ENCODE results near the gene DBNDD1.
"Not testable (repeated sequence)": the region's sequence is repeated elsewhere in the genome, so short reads cannot be mapped to it uniquely, and the experiment has no call there.

DBNDD1 gene

DNA sequence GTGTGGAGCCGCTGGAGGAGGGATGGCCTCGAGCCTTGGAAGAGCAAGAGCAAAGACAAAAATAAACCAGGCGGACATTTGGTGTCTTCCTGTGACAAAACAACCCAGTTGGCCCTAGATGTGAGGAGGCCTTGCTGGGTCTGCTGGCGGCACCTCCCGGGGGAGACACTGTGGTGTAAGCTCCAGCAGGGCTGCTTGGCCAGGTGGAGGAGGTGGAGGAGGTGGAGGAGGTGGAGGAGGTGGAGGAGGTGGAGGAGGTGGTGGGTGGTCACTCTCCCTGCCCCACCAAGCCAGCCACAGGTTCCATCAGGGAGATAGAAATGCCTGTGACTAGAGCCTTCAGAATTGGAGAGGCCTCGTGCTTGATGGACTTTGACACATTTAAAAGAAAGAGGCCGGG lies 32.1 kb downstream of the DBNDD1 start:
- no peak for DNase-seq (ENCODE audit: low read depth)

- DNase-seq (ENCODE audit: low read depth) = no peak
These were observed 32.7 kb downstream of the DBNDD1 start for GRCh38 chr16:89986600-89986999.

GRCh38 chr16:89985219-89985618 lies 34.0 kb downstream of the DBNDD1 start:
- DNase-seq (ENCODE audit: low read depth) = no peak

- no peak for DNase-seq (ENCODE audit: low read depth)
These were observed 35.0 kb downstream of the DBNDD1 start for GRCh38 chr16:89984216-89984615.

GRCh38 chr16:89983536-89983935 lies 35.7 kb downstream of the DBNDD1 start:
- DNase-seq (ENCODE audit: low read depth) = no peak

GRCh38 chr16:89982318-89982717 lies 36.9 kb downstream of the DBNDD1 start:
- DNase-seq (ENCODE audit: low read depth) = no peak

GRCh38 chr16:89981414-89981813 lies 37.8 kb downstream of the DBNDD1 start:
- no peak for DNase-seq (ENCODE audit: low read depth)

DNA sequence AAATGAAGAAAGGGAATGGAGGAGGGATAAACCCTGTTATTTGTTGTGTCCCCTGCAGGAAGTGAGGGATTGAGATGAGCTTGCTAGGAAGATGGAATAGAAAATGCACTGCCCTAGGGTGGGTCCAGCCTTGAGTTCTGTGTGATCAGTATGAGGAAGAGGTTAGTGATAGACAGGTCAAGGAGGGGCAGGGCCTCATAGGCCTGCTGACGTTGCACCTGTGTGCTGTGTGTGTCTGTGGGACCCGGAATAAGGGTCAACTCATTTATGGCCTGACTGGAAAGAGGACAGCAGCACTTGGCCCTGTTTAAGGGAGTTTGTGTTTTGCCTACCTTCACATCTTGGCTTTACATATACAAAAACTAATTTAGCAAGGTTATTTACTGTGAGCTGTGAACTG lies 44.4 kb downstream of the DBNDD1 start:
- DNase-seq (ENCODE audit: low read depth) = no peak

GRCh38 chr16:89973654-89974335 lies 45.5 kb downstream of the DBNDD1 start:
- no peak for DNase-seq (ENCODE audit: low read depth)

- DNase-seq (ENCODE audit: low read depth) = no peak
These were observed 46.0 kb downstream of the DBNDD1 start for GRCh38 chr16:89973235-89973634.

DNA sequence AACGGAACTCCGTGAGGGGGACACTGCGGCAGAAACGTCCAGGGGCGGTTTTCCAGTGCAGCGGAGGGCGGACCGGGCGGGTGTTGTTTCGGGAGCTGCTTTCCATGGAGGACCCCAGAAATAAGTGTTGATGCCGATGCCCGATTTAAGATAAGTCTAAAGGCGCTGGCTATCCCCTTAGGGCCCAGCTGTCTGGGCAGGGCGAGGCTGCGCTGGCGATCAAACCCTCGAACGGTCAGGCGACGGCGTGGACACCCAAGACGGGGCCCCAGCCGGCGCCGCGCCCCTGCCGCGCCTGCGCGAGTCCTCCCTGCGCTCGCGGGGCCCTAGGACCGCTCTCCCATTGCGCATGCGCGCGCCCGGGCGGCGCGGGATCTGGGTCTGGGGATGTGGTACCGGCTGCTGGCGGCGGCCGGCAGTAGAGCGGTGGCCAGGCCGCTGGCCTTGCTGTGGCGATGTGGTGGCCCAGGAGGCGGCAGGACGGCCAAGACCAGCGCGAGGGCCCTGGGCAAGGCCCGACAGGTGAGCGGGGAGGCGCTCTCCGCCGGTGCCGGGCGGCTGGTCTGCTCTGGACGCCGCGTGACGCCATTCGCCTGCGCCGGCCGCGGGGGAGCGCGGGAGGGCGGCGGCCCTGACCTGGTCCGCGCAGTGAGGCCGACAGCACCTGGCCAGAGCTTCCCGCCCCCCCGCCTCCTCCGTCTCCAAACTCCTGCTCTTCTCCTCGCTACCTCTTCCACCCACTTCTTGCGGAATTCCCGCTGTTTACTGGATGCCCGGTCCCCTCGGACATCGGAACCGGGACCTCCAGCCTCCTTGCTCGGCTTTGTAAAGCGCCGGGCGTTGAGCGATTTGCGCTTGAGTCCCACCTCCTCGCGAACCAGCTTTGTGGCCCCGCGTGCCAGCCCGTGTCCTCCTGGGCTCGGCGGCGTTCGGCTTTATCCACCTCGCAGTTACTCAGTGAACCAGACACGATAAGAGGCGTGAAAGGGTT lies 46.7 kb downstream of the DBNDD1 start:
- no peak for DNase-seq (ENCODE audit: low read depth)

GRCh38 chr16:89971495-89972243 lies 47.6 kb downstream of the DBNDD1 start:
- no peak for DNase-seq (ENCODE audit: low read depth)

- no peak for DNase-seq (ENCODE audit: low read depth)
These were observed 49.4 kb downstream of the DBNDD1 start for GRCh38 chr16:89969741-89970410.

- not testable (repeated sequence) for DNase-seq (ENCODE audit: low read depth)
These were observed 51.2 kb downstream of the DBNDD1 start for GRCh38 chr16:89968074-89968473.

DNA sequence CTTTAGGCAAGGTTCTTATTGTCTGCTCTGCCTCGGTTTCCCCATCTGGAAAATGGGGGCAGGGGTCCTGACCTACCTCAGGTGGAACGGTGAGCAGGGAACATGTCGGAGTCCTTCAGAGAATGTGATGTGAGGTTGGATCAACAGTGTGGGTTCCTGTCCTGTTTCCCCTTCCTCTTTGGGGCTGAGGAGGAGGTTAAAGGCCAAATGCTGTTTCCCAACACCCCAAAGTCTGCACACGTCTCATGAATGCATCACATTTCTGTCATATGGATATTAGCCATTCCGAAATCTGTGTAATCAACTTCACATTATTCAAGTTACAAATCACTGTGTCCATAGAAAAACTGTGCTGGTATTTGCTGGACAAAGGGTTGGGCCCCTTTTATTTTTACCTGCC lies 51.8 kb downstream of the DBNDD1 start:
- not testable (repeated sequence) for DNase-seq (ENCODE audit: low read depth)

DNA sequence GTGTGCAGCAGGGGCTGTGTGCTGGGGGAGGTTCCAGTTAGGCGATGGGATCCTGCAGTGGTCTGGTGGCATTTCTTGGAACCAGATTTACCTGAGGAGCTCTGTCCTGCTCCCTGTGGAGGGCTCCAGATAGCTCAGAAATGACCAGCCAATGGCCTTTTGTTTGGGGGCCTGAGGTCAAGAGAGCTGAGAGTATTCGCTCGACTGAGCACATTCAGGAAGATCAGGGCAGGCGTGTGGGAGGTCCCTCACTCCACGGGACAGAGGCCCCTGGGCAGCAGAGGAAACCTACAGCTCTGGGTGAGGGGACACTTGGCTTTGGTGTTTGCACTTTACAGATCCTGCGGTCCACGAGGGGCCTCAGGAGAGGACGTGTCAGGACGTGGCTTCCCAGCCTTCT lies 52.5 kb downstream of the DBNDD1 start:
- DNase-seq (ENCODE audit: low read depth) = no peak

DNA sequence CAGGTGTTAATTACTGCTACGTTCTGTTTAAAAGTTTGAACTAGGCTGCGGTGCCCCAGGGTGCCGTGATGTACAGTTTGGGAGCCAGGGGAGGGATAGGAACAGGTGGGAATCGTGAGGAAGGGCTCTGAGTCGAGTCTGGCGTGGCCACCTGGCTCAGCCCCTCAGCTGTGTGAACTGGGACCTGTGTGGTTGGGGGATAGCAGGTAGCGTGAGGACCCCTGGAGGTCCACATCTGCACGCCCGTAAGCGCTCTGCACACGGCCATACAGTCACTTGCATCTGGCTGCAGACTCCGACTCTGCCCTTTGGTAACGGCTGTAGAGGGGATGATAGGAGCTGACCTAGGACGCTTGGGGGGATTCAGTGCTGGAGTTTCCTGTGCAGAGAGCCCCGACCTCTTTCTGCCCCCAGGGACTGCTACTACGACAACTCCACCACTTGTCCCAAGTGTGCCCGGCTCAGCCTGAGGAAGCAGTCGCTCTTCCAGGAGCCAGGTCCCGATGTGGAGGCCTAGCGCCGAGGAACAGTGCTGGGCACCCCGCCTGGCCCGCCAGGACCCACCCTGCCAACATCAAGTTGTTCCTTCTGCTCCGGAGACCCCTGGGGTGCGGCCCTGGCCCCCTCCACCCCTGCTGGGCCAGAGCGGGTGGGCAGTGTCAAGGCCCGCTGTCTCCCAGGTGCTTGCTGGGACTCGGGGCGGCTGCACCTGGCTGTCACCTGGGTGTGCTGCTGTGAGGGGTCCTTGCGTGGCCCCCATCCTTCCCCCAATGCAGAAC lies 53.6 kb downstream of the DBNDD1 start:
- DNase-seq (ENCODE audit: low read depth) = no peak

- no peak for DNase-seq (ENCODE audit: low read depth)
These were observed 55.1 kb downstream of the DBNDD1 start for GRCh38 chr16:89964201-89964600.

GRCh38 chr16:89962754-89963498 lies 56.3 kb downstream of the DBNDD1 start:
- DNase-seq (ENCODE audit: low read depth) = no peak

DNA sequence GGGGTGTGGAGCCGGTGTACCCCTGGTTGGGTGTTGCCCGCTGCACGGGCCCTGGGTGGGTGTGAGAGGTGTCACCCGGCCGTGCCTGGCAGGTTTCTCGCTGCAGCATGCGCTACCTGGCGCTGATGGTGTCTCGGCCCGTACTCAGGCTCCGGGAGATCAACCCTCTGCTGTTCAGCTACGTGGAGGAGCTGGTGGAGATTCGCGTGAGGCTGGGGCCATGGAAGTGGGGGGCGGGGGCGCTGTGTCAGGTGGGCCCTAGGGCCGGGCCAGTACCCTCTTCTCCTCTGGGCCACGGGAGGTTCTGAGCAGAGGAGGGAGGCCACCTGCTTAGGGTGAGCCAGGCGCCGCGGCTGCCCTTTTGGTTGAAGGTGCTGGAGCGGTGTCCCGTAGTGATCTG lies 57.3 kb downstream of the DBNDD1 start:
- no peak for DNase-seq (ENCODE audit: low read depth)

All from GM04503 (cell line).